Large intestine (tissue), 3 donors: ENCODE results near the gene DRC3. TPM values are rescaled to one million over a fixed set of nuclear protein-coding genes. Genes with fewer than 3 reads are reported as not detected.
"Not testable (repeated sequence)": the region's sequence is repeated elsewhere in the genome, so short reads cannot be mapped to it uniquely, and the experiment has no call there.

Experiments
- DNase-seq, 2 donors: peaks; one replicate each; pipeline versions ENCODE4 v3.0.0 to v3.0.0-alpha.2; 2013
- H3K27ac ChIP-seq: one replicate; pipeline ENCODE4 v1.5.1; 2013; ENCODE audit warnings: low read length
- H3K27me3 ChIP-seq: 2 replicates; pipeline ENCODE4 v1.6.1; 2013; ENCODE audit warnings: low read length; ENCODE audit not compliant: control insufficient read depth, insufficient read depth
- H3K36me3 ChIP-seq: 2 replicates; pipeline ENCODE4 v1.6.1; 2013; ENCODE audit warnings: low read length; ENCODE audit not compliant: control insufficient read depth, insufficient read depth
- H3K4me1 ChIP-seq: one replicate; pipeline ENCODE4 v1.6.1; 2013; ENCODE audit warnings: low read length; ENCODE audit not compliant: control insufficient read depth, insufficient read depth
- H3K4me3 ChIP-seq: one replicate; pipeline ENCODE4 v1.5.1; 2013; ENCODE audit warnings: low read length
- H3K9me3 ChIP-seq: one replicate; pipeline ENCODE4 v1.6.1; 2013; ENCODE audit warnings: mild to moderate bottlenecking, low read depth, low read length, moderate library complexity; ENCODE audit not compliant: control insufficient read depth
- WGBS: methylation state at CpG from one replicate; pipeline ENCODE4 v1.1.5; 2013; ENCODE audit warnings: low lambda C conversion rate; ENCODE audit not compliant: insufficient coverage; 5-methylcytosine and 5-hydroxymethylcytosine counted together
- polyA plus RNA-seq: library from polyadenylated mRNA; unstranded; fragments of 120-200 nt; gene quantifications from one replicate; pipeline ENCODE4 v1.2.1, GENCODE V29; 2013

The DRC3 gene
- polyA plus RNA-seq, 1 donor: 5.7 TPM

DNA sequence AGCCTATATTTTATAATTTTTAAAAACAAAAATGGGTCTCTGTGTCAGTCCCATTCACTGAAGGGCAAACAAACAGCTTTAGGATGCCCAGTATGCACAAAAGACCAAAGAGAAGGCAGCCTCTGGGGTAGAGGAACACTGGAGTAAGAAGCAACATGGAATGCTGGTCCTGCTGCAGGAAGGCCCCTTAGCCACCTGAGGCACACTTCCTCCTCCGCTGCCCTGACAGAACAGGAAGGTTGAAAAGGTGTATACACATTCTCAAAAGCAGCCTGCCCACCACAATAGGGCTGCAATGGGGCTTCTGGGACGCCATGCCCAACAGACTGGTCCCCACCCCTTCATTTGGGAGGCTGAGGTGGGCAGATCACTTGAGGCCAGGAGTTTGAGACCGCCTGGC lies 20.0 kb upstream of the DRC3 start:
- Histone ChIP-seq H3K4me1 (no peaks in the 10 kb centered on the region), H3K36me3 (peaks cover 8% of the 10 kb centered on the region), H3K4me3 (no peak overlapping the region), H3K9me3 (peaks cover 3% of the 10 kb centered on the region), H3K27ac (no peak overlapping the region), H3K27me3 (no peaks in the 10 kb centered on the region)
- WGBS: no CpG with 5 or more reads among the region's 3 CpGs
- no peak for DNase-seq

DNA sequence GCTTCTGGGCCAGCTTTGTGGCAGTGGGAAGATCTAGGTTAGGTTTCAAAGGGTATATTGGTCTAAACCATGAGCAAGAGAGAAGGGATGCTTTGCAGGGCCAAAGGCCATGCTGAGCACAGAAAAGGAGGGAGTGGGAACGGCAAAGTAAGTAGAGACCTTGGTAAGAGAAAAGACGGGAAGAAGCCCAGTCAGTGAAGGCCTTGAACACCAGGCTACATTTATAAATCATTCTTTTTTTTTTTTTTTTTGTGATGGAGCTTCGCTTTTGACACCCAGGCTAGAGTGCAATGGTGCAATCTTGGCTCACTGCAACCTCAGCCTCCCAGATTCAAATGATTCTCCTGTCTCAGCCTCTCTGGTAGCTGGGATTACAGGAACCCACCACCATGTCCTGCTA lies 18.6 kb upstream of the DRC3 start:
- Histone ChIP-seq H3K9me3 (peaks cover 3% of the 10 kb centered on the region), H3K4me1 (peaks cover 12% of the 10 kb centered on the region), H3K36me3 (peaks cover 8% of the 10 kb centered on the region), H3K27me3 (no peaks in the 10 kb centered on the region), H3K4me3 (no peak overlapping the region), H3K27ac (no peak overlapping the region)
- WGBS: no CpG with 5 or more reads among the region's 3 CpGs
- no peak for DNase-seq

DNA sequence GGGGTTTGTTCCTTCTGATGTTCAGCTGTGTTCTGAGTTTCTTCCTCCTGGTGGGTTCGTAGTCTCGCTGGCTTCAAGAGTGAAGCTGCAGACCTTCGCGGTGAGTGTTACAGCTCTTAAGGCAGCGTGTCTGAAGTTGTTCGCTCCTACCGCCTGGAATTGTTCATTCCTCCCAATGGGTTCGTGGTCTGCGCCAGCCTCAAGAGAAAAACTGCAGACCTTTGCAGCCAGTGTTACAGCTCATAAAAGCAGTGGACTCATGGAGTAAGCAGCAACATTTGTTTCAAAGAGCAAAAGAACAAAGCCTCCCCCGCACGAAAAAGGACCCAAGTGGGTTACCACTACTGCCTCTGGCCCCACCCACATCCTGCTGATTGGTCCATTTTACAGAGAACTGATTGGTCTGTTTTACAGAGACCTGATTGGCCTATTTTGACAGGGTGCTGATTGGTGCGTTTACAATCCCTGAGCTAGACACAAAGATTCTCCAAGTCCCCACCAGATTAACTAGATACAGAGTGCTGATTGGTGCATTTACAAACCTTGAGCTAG lies 16.8 kb upstream of the DRC3 start:
- not testable (repeated sequence) for DNase-seq, H3K27me3 ChIP-seq, H3K4me3 ChIP-seq, H3K9me3 ChIP-seq, H3K36me3 ChIP-seq, H3K27ac ChIP-seq
- no CpG with 5 or more reads among the region's 12 CpGs for WGBS
- peaks cover 26% of the 10 kb centered on the region for H3K4me1 ChIP-seq

DNA sequence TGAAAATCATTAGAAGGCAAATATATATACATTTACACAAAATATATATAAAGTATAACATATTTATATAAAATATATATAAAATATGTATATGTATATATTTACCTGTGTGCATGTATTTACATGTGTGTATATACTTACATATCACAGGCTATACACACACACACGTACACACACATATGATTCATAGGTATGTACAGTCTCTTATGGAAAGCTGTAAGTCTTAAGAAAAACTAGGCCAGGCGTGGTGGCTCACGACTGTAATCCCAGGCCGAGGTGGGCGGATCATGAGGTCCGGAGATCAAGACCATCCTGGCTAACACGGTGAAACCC lies 15.1 kb upstream of the DRC3 start:
- Histone ChIP-seq H3K4me1 (peaks cover 26% of the 10 kb centered on the region), H3K9me3 (peaks cover 3% of the 10 kb centered on the region), H3K27ac (peak overlapping the region; percentile 68), H3K36me3 (peaks cover 8% of the 10 kb centered on the region), H3K27me3 (no peaks in the 10 kb centered on the region), H3K4me3 (no peak overlapping the region)
- WGBS: 90% methylated on average over 2 of the region's 7 CpGs
- no peak for DNase-seq

DNA sequence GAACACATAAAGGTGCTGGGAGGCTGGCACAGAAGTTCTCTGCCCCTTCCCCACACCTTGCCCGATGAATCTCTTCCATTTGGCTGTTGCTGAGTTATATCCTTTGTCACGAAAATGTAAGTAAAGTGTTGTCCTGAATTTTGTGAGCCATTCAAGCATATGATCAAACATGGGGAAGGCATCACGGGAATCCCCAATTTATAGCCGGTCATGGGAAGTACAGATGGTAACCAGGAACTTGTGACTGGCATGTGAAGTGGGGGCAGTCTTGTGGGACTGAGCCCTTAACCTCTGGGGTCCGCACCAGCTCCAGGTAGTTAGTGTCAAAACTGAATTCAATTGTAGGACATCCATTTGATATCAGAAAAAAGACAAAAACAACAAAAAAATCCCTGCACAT lies 13.7 kb upstream of the DRC3 start:
- H3K27ac ChIP-seq: peak overlapping the region; percentile 68
- H3K4me3 ChIP-seq: no peak overlapping the region
- H3K4me1 ChIP-seq: peaks cover 26% of the 10 kb centered on the region
- no peaks in the 10 kb centered on the region for H3K27me3 ChIP-seq
- no CpG with 5 or more reads among the region's 5 CpGs for WGBS
- H3K9me3 ChIP-seq: peaks cover 3% of the 10 kb centered on the region
- DNase-seq: no peak
- peaks cover 8% of the 10 kb centered on the region for H3K36me3 ChIP-seq

DNA sequence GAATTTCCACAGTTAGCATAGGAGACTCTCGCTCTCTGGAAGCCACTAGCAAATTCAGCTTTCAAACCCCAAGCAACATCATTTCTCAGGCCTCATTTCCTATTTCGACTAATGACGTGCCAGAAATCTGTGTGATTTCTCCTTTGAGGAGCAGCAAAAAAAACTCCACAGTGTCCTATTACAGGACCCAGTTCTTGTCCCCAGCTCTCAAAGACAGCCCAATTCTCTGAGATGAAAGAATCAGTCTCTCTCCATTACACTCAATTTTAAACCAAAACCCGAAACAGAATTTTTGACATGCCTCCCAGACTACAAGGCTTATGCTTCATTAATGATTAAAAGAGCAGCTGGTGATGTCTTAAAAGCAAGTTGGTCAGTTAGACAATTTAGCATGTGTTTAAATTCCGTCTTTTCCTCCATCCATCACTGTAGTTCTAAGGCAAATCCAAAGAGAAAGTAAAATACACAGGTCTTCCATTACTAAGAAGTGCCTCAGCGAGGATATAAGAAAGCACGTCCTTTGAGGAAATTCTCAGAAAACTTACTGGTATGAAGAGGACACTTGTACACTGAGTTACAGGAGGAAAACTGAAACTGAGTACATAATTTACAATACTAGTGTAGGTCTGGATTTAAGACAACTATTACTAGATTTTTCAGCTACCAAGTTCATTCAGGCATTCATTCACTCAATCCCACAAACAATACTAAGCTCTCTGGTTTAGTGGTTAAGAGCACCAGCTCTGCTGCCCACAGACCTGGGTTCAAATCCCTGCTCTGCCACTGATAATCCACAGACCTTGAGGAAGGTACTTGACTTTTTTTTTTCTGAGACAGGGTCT lies 12.9 kb upstream of the DRC3 start:
- no peak overlapping the region for H3K4me3 ChIP-seq
- peaks cover 6% of the 10 kb centered on the region for H3K36me3 ChIP-seq
- peak in 1 of 2 donors; percentile 59 for DNase-seq
- peak overlapping the region; percentile 68 for H3K27ac ChIP-seq
- peaks cover 26% of the 10 kb centered on the region for H3K4me1 ChIP-seq
- H3K9me3 ChIP-seq: peaks cover 3% of the 10 kb centered on the region
- WGBS: 57% methylated on average over 1 of the region's 7 CpGs
- H3K27me3 ChIP-seq: no peaks in the 10 kb centered on the region

DNA sequence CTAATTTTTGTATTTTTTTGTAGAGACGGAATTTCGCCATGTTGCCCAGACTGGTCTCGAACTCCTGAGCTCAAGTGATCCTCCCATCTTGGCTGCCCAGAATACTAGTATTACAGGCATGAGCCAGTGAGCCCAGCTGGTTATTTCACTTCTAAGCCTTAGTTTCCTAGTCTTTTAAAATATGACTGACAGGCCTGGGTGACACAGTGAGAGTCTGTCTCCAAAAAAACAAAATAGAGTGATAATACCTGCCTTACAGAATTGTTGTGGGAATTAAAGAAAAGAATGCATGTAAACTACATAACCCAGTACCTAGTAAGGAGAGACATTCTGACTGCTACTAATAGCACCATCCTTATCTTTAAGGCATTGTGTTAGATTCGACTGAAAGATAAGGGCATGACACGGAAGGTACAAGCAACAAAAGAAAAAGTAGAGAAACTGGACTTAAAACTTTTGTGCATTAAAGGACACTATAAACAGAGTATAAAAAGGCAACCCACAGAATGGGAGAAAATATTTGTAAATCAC lies 12.1 kb upstream of the DRC3 start:
- H3K4me3 ChIP-seq: no peak overlapping the region

DNA sequence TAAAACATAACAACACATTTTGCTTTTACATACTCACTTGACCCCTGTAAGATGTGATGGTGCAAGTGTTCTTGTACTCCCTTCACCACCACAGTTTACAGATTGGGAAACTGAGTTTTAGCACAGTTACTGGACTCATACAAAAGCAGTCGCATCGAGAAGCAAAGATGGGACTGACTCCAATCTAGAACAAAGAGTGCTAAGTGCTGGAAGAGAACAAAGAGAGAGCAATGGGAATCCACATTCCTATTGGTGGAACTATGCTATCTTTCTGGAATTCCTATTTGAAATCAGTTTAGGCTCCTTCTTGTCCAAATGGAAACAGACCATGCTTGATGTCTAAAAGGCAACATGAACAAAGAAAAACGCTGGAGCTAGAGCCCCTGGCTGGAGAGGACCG lies 9.6 kb upstream of the DRC3 start:
- no CpG with 5 or more reads among the region's 4 CpGs for WGBS
- H3K36me3 ChIP-seq: no peaks in the 10 kb centered on the region
- no peaks in the 10 kb centered on the region for H3K27me3 ChIP-seq
- peaks cover 24% of the 10 kb centered on the region for H3K4me1 ChIP-seq
- DNase-seq: no peak
- no peak overlapping the region for H3K4me3 ChIP-seq
- no peaks in the 10 kb centered on the region for H3K9me3 ChIP-seq
- H3K27ac ChIP-seq: no peak overlapping the region

More for the DNA sequence above, 12.1 kb upstream of the DRC3 start:
- peaks cover 26% of the 10 kb centered on the region for H3K4me1 ChIP-seq
- no peaks in the 10 kb centered on the region for H3K27me3 ChIP-seq
- DNase-seq: no peak
- peaks cover 2% of the 10 kb centered on the region for H3K36me3 ChIP-seq
- WGBS: 68% methylated on average over 2 of the region's 5 CpGs
- peaks cover 3% of the 10 kb centered on the region for H3K9me3 ChIP-seq
- H3K27ac ChIP-seq: peak overlapping the region; percentile 68

DNA sequence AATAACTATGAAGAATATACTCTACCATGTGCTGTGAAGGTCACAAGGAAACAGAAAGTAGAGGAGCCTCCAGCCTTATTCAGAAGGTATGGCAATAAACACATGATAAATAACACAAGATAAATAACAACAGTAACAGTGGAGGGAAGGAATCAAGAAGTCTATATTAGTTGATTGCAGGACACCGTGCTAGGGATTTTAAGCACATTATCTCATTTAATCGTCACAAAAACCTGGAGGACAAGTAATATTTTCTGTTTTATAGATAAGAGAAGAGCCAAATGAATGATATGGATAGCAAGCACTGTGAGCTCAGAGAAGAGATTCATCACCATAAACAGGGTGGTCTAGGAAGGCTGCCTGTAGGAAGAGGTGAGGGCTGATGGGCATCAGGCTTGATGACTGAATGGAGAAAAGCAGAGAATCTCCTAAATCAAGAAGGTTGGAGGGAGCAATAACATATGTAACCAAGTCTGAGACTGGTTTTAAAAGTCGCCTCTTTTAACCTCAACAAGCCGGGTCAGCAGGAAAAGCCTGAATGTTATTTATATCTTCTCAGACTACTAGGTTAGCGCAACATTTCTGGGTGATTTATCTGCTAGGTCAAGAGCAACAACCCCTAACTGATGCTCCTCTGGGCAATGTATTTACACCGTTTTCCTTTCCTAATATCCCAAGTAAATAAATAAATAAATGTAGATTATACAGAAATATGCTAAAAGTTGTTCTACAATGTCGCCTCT lies 8.8 kb upstream of the DRC3 start:
- H3K4me3 ChIP-seq: no peak overlapping the region
- no peak overlapping the region for H3K27ac ChIP-seq
- DNase-seq: no peak
- no peaks in the 10 kb centered on the region for H3K9me3 ChIP-seq
- peaks cover 16% of the 10 kb centered on the region for H3K4me1 ChIP-seq
- H3K36me3 ChIP-seq: no peaks in the 10 kb centered on the region
- 100% methylated on average over 3 of the region's 7 CpGs for WGBS
- no peaks in the 10 kb centered on the region for H3K27me3 ChIP-seq

DNA sequence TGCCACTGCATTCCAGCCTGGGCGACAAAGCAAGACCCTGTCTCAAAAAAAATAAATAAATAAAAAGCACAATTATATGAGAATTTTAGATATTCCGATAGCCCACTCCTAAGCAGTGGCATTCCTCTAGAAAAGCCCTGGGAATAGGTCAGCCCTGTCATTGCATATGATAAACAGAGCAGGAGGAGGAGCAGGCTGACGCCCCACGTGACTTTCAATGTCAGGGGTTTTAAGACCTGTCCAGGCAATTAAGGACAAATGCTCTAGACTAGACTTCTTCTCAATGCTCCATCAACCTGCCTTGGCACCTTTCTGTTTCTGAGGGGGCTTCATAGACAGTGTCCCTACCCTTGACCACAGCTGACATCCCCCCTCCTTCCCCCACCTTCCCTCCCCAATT lies 8.0 kb upstream of the DRC3 start:
- Histone ChIP-seq H3K9me3 (no peaks in the 10 kb centered on the region), H3K27ac (no peak overlapping the region), H3K27me3 (no peaks in the 10 kb centered on the region), H3K36me3 (no peaks in the 10 kb centered on the region), H3K4me3 (no peak overlapping the region), H3K4me1 (peaks cover 10% of the 10 kb centered on the region)
- no peak for DNase-seq
- no CpG with 5 or more reads among the region's 4 CpGs for WGBS
